ENCODE data around the gene EXOC1. TPM values are rescaled to one million over a fixed set of nuclear protein-coding genes. Genes with fewer than 3 reads are reported as not detected.

EXOC1 gene
- total and polyA plus RNA-seq, 3 experiments from 2014 or later, result 13.3 to 24.6 (median 23.4) TPM

DNA sequence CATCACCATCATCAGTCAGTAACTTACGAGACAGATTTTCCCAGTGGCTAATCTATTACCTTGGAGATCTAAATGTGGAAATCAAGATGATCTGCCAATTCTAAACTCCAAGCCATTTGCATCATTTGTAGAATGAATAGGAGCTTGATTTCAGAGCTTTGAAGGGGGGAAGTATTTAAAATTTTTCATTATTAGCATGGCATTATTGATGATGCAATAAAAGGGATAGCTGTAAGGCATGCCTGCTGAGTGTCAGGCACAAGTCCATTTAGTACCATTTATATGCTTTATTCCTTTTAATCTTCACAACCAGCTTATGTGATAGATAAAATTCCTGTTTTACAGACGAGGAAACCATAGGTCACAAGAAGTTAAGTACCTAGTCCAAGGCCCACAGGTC lies 28.6 kb upstream of the EXOC1 start:
- Histone ChIP-seq H3K27ac (ENCODE audit: low read depth, low read length) (no peak overlapping the region), H3K4me1 (ENCODE audit: insufficient read depth, low read length) (no peaks in the 10 kb centered on the region), H3K4me3 (ENCODE audit: low read length) (no peak overlapping the region), H3K36me3 (ENCODE audit: insufficient read depth, low read length) (no peaks in the 10 kb centered on the region), H3K27me3 (ENCODE audit: insufficient read depth, low read length, poor library complexity, severe bottlenecking) (no peaks in the 10 kb centered on the region), H3K9me3 (ENCODE audit: low read length) (no peaks in the 10 kb centered on the region)
- no peaks in the 10 kb centered on the region for H3K9me3 Mint-ChIP-seq
- H3K27me3 Mint-ChIP-seq, result peaks cover 0 to 50% of the 10 kb centered on the region in 2 donors
- peaks cover 0 to 1% (median under 1%) of the 10 kb centered on the region in 3 donors for H3K4me1 Mint-ChIP-seq
- no peaks in the 10 kb centered on the region for H3K36me3 Mint-ChIP-seq
- no peak overlapping the region for H3K4me3 Mint-ChIP-seq
- ChIA-PET POLR2A (no interaction called here), CTCF (no interaction called here)
- DNase-seq, result no peak
- H3K27ac Mint-ChIP-seq, result no peak overlapping the region

DNA sequence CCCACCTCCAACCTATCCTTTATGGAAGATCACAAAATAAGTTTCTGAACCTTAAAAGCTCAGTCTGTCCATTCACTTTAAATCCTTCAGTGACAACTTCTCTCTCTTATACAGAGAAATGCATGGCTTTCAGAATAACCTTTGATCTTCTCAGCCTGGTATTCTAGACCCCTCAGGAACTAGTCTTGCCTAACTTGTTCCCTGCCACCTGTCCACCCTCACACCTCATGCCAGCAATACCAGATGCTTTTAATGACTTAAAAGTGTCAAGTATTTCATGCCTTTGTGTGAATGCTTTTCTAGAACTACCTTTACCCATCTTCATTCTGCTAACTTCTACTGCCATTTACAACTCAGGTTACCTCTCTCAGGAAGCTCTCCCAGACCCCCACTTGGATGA lies 26.5 kb upstream of the EXOC1 start:
- no peaks in the 10 kb centered on the region for H3K9me3 Mint-ChIP-seq
- H3K36me3 Mint-ChIP-seq, result no peaks in the 10 kb centered on the region
- no peak overlapping the region for H3K27ac ChIP-seq (ENCODE audit: low read depth, low read length)
- no peak overlapping the region for H3K4me3 Mint-ChIP-seq
- no peak for DNase-seq
- ChIA-PET POLR2A (no interaction called here), CTCF (no interaction called here)
- no peak overlapping the region for H3K27ac Mint-ChIP-seq
- no peaks in the 10 kb centered on the region for H3K4me1 ChIP-seq (ENCODE audit: insufficient read depth, low read length)
- H3K9me3 ChIP-seq (ENCODE audit: low read length), result no peaks in the 10 kb centered on the region
- no peaks in the 10 kb centered on the region for H3K4me1 Mint-ChIP-seq
- H3K27me3 Mint-ChIP-seq, result peaks cover 0 to 52% of the 10 kb centered on the region in 2 donors
- no peak overlapping the region for H3K4me3 ChIP-seq (ENCODE audit: low read length)
- no peaks in the 10 kb centered on the region for H3K27me3 ChIP-seq (ENCODE audit: insufficient read depth, low read length, poor library complexity, severe bottlenecking)
- no peaks in the 10 kb centered on the region for H3K36me3 ChIP-seq (ENCODE audit: insufficient read depth, low read length)

DNA sequence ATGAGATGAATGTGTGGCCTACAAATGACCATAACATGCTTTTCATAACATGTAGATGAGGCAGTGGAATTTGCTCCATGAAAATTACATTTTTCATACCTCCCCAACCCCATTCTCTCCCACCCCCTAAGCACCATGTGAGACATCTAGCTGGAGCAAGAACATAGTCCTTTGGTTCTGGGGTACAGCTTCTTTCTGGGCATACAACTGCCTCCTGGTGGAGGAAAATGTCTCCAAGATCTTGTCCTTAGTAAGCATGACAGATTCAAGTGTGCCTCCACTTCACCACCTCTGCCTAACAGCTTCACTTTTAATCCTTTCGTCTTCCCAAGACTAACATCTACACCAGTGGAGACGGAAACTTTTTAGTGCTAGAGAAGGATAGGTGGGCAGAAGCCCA lies 25.9 kb upstream of the EXOC1 start:
- H3K4me3 ChIP-seq (ENCODE audit: low read length), result no peak overlapping the region
- Mint-ChIP-seq H3K9me3 (no peaks in the 10 kb centered on the region), H3K4me3 (no peak overlapping the region), H3K4me1 (no peaks in the 10 kb centered on the region), H3K27ac (no peak overlapping the region), H3K36me3 (no peaks in the 10 kb centered on the region), H3K27me3 (peaks cover 0 to 51% of the 10 kb centered on the region in 2 donors)
- ChIA-PET POLR2A (no interaction called here), CTCF (no interaction called here)
- no peaks in the 10 kb centered on the region for H3K36me3 ChIP-seq (ENCODE audit: insufficient read depth, low read length)
- DNase-seq, result no peak
- no peaks in the 10 kb centered on the region for H3K4me1 ChIP-seq (ENCODE audit: insufficient read depth, low read length)
- H3K27me3 ChIP-seq (ENCODE audit: insufficient read depth, low read length, poor library complexity, severe bottlenecking), result no peaks in the 10 kb centered on the region
- H3K9me3 ChIP-seq (ENCODE audit: low read length), result no peaks in the 10 kb centered on the region
- H3K27ac ChIP-seq (ENCODE audit: low read depth, low read length), result no peak overlapping the region

DNA sequence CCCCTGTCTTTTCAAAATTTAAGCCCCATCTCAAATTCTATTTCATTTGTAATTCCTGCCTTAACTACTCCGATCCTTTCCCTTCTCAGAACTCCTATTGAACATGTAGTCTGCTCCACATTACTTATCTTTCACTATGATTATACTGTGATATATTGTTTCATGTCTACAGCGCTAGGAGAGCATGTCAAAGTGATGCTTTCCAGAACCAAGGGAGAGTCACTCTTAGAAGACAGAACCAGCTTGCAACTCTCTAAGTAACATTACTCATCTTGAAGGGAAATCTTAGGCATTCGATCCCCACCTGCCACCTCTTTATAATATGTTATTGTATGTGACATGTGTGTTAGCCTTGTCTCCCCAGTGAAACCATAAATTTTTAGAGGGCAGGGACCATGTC lies 23.4 kb upstream of the EXOC1 start:
- H3K27ac Mint-ChIP-seq, result no peak overlapping the region
- POLR2A ChIA-PET, result no interaction called here

DNA sequence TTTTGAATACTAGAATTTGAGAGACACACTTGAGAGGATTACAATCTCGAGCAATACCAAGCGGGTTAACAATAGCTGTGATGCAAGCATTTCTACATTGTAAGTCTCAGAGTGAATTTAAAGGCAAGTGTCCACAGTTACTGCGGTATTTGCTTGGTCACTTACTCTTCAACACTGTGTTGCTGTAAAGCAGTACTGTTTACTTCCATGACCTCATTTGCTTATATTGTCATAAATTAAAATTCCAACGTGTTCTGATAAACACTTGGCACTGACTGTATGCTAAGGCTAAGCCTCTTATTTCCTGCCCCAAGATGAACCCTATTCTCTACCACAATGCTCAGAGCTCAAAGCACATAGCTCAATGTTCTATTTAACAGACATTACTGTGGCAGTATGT lies 22.7 kb upstream of the EXOC1 start:
- no peak overlapping the region for H3K27ac Mint-ChIP-seq
- H3K4me1 ChIP-seq (ENCODE audit: insufficient read depth, low read length), result no peaks in the 10 kb centered on the region
- ChIA-PET POLR2A (no interaction called here), CTCF (no interaction called here)
- no peak overlapping the region for H3K4me3 Mint-ChIP-seq
- no peaks in the 10 kb centered on the region for H3K4me1 Mint-ChIP-seq
- no peak for DNase-seq
- no peaks in the 10 kb centered on the region for H3K9me3 ChIP-seq (ENCODE audit: low read length)
- peaks cover 0 to 6% (median 0%) of the 10 kb centered on the region in 3 donors for H3K36me3 Mint-ChIP-seq
- no peak overlapping the region for H3K4me3 ChIP-seq (ENCODE audit: low read length)
- H3K27me3 Mint-ChIP-seq, result peaks cover 0 to 65% of the 10 kb centered on the region in 2 donors
- H3K27ac ChIP-seq (ENCODE audit: low read depth, low read length), result no peak overlapping the region
- H3K9me3 Mint-ChIP-seq, result peaks cover 0 to 6% (median 5%) of the 10 kb centered on the region in 5 donors
- no peaks in the 10 kb centered on the region for H3K27me3 ChIP-seq (ENCODE audit: insufficient read depth, low read length, poor library complexity, severe bottlenecking)
- H3K36me3 ChIP-seq (ENCODE audit: insufficient read depth, low read length), result no peaks in the 10 kb centered on the region

More for the DNA sequence above, 23.4 kb upstream of the EXOC1 start:
- Histone ChIP-seq H3K4me1 (ENCODE audit: insufficient read depth, low read length) (no peaks in the 10 kb centered on the region), H3K27ac (ENCODE audit: low read depth, low read length) (no peak overlapping the region), H3K4me3 (ENCODE audit: low read length) (no peak overlapping the region), H3K36me3 (ENCODE audit: insufficient read depth, low read length) (no peaks in the 10 kb centered on the region), H3K9me3 (ENCODE audit: low read length) (no peaks in the 10 kb centered on the region), H3K27me3 (ENCODE audit: insufficient read depth, low read length, poor library complexity, severe bottlenecking) (no peaks in the 10 kb centered on the region)
- H3K4me3 Mint-ChIP-seq, result no peak overlapping the region
- H3K27me3 Mint-ChIP-seq, result peaks cover 0 to 63% of the 10 kb centered on the region in 2 donors
- H3K36me3 Mint-ChIP-seq, result peaks cover 0 to 4% (median 0%) of the 10 kb centered on the region in 3 donors
- DNase-seq, result no peak
- CTCF ChIA-PET, result no interaction called here
- H3K4me1 Mint-ChIP-seq, result no peaks in the 10 kb centered on the region
- no peaks in the 10 kb centered on the region for H3K9me3 Mint-ChIP-seq

DNA sequence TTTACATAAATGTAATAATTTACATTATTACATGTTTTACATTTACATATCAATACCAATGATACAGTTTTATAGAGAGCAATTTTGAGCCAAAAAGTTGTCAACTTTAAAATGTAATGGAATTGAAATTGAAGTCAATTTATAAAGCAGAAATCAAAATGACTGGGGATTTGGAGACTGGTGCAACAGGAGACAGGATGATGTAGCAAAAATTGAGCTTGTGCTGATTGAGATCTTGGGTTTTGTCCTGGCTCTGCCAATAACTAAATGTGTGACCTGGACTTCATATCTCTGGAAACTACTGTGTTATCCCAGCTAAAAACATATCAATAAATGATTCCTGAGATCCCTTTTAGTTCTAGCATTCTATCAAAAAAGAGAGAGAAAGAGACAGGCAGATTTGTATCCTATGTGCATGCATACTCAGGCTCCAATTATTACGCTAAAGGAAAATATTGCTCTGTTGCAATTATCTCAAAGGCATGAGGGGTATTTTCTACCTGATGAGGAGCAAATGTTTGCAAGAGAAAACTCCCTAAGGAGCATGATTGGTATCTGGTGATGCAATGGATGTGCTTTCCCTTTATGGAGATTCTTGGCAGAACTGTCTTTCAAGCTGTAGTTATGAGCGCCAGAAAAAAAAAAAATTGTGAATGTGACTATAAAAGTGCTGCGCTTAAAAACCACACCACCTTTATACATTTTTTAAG lies 19.2 kb upstream of the EXOC1 start:
- Mint-ChIP-seq H3K4me1 (no peaks in the 10 kb centered on the region), H3K27me3 (peaks cover 11 to 71% of the 10 kb centered on the region in 2 donors), H3K36me3 (peaks cover 0 to 16% (median 0%) of the 10 kb centered on the region in 3 donors), H3K9me3 (peaks cover 5 to 23% (median 16%) of the 10 kb centered on the region in 5 donors), H3K4me3 (no peak overlapping the region), H3K27ac (no peak overlapping the region)
- Histone ChIP-seq H3K4me3 (ENCODE audit: low read length) (no peak overlapping the region), H3K27ac (ENCODE audit: low read depth, low read length) (no peak overlapping the region), H3K4me1 (ENCODE audit: insufficient read depth, low read length) (no peaks in the 10 kb centered on the region), H3K36me3 (ENCODE audit: insufficient read depth, low read length) (no peaks in the 10 kb centered on the region), H3K9me3 (ENCODE audit: low read length) (no peaks in the 10 kb centered on the region), H3K27me3 (ENCODE audit: insufficient read depth, low read length, poor library complexity, severe bottlenecking) (peaks cover 10% of the 10 kb centered on the region)
- DNase-seq, result no peak
- ChIA-PET CTCF (no interaction called here), POLR2A (no interaction called here)

DNA sequence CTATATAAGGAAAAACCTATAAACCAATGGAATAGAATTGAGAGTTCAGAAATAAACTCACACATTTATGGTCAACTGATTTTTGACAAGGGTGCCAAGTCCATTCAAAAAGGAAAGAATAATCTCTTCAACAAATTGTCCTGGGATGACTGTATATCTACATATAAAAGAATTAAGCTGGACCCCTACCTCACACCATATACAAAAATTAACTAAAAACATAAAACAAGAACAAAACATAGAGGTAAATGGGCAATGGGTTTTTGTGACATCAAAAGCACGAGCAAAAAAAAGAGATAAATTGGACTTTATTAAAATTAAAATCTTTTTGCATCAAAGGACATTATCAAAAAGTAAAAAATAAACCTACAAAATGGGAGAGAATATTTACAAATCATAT lies 15.5 kb upstream of the EXOC1 start:
- DNase-seq, result no peak
- Mint-ChIP-seq H3K27me3 (peaks cover 15 to 66% of the 10 kb centered on the region in 2 donors), H3K9me3 (peaks cover 8 to 23% (median 16%) of the 10 kb centered on the region in 5 donors), H3K36me3 (peaks cover 0 to 20% (median 0%) of the 10 kb centered on the region in 3 donors), H3K4me3 (no peak overlapping the region), H3K4me1 (no peaks in the 10 kb centered on the region), H3K27ac (no peak overlapping the region)
- POLR2A ChIA-PET, result no interaction called here
- Histone ChIP-seq H3K36me3 (ENCODE audit: insufficient read depth, low read length) (no peaks in the 10 kb centered on the region), H3K9me3 (ENCODE audit: low read length) (no peaks in the 10 kb centered on the region), H3K27me3 (ENCODE audit: insufficient read depth, low read length, poor library complexity, severe bottlenecking) (peaks cover 10% of the 10 kb centered on the region), H3K27ac (ENCODE audit: low read depth, low read length) (no peak overlapping the region), H3K4me3 (ENCODE audit: low read length) (no peak overlapping the region), H3K4me1 (ENCODE audit: insufficient read depth, low read length) (no peaks in the 10 kb centered on the region)
- CTCF ChIA-PET, result no interaction called here

DNA sequence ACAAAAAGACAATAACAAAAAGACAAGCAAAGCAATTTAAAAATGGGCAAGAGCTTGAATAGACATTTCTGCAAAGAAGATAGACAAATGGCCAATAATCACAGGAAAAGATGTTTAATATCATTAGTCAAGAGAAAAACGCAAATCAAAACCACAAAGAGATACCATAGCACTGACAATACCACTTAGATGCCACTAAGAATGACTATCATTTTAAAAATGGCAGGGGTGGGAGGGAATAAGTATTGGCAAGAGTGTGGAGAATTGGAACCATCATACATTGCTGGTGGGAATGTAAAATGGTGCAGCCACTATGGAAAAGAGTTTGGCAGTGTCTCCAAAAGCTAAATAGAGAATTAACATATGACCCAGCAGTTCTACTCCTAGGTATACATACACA lies 15.1 kb upstream of the EXOC1 start:
- Mint-ChIP-seq H3K4me3 (no peak overlapping the region), H3K27ac (no peak overlapping the region), H3K36me3 (peaks cover 0 to 20% (median 0%) of the 10 kb centered on the region in 3 donors), H3K27me3 (peaks cover 15 to 66% of the 10 kb centered on the region in 2 donors), H3K9me3 (peaks cover 8 to 23% (median 16%) of the 10 kb centered on the region in 5 donors), H3K4me1 (no peaks in the 10 kb centered on the region)
- H3K27me3 ChIP-seq (ENCODE audit: insufficient read depth, low read length, poor library complexity, severe bottlenecking), result peaks cover 10% of the 10 kb centered on the region
- CTCF ChIA-PET, result no interaction called here
- no peaks in the 10 kb centered on the region for H3K9me3 ChIP-seq (ENCODE audit: low read length)
- no peak overlapping the region for H3K27ac ChIP-seq (ENCODE audit: low read depth, low read length)
- POLR2A ChIA-PET, result no interaction called here
- no peak overlapping the region for H3K4me3 ChIP-seq (ENCODE audit: low read length)
- no peak for DNase-seq
- H3K36me3 ChIP-seq (ENCODE audit: insufficient read depth, low read length), result no peaks in the 10 kb centered on the region
- H3K4me1 ChIP-seq (ENCODE audit: insufficient read depth, low read length), result no peaks in the 10 kb centered on the region

Measured in CD8-positive, alpha-beta memory T cell (primary cell).